ENCODE data around the gene RHPN2.

The RHPN2 gene

DNA sequence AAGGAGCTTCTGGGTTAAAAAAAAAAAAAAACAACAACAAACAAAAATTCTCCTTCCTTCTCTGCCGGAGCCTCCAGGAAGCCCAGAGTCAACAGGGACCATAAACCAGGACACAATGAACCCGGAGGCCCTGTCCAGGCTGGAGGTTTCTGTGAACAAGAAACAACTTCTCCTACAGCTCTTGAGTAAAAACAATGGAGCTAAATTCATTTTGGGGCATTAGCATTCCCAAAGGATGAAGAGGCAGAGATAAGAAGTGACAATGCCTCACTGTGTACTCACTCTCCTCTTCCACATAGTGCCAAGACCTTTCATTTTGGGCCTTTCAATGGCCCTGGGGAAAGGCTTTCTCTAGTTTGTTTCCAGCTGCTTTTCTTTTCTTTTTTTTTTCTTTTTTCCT lies 9.0 kb downstream of the RHPN2 start:
- Histone ChIP-seq H3K27me3 (peaks cover 0 to 6% of the 10 kb centered on the region in 2 donors), H3K4me3 (no peak overlapping the region), H3K36me3 (no peaks in the 10 kb centered on the region), H3K27ac (no peak overlapping the region), H3K4me1 (no peaks in the 10 kb centered on the region), H3K9me3 (no peaks in the 10 kb centered on the region)
- intact Hi-C loops (cut with DNase I; ENCODE audit: low total_unique reads), result no loop called here
- DNase-seq, result no peak
- TF ChIP-seq, protein P1, sequence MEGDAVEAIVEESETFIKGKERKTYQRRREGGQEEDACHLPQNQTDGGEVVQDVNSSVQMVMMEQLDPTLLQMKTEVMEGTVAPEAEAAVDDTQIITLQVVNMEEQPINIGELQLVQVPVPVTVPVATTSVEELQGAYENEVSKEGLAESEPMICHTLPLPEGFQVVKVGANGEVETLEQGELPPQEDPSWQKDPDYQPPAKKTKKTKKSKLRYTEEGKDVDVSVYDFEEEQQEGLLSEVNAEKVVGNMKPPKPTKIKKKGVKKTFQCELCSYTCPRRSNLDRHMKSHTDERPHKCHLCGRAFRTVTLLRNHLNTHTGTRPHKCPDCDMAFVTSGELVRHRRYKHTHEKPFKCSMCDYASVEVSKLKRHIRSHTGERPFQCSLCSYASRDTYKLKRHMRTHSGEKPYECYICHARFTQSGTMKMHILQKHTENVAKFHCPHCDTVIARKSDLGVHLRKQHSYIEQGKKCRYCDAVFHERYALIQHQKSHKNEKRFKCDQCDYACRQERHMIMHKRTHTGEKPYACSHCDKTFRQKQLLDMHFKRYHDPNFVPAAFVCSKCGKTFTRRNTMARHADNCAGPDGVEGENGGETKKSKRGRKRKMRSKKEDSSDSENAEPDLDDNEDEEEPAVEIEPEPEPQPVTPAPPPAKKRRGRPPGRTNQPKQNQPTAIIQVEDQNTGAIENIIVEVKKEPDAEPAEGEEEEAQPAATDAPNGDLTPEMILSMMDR (IDR thresholded peaks at IDR 0.05), result no peak

DNA sequence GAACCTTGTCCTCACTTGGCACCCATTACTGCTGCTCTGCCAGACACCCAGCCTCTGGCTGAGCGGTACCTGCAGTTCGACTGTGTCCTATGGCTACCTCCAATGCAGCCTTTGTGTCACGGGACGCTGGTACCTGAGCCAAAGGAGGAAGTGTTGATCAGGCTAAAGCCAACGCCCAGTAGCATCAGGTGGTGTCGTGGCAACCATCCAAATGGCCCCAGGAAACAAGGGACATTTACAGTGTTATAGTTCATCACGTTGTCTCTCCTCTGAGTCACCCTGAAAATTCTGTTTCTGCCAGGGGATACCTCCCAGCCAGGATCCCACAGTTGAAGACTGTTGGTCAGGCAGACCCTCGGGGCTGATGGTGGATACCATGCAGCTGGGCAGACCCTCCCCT lies 10.1 kb downstream of the RHPN2 start:
- Histone ChIP-seq H3K36me3 (no peaks in the 10 kb centered on the region), H3K27me3 (no peaks in the 10 kb centered on the region), H3K9me3 (no peaks in the 10 kb centered on the region), H3K4me3 (no peak overlapping the region), H3K4me1 (no peaks in the 10 kb centered on the region), H3K27ac (no peak overlapping the region)
- TF ChIP-seq, protein P1 (IDR thresholded peaks at IDR 0.05), result no peak
- intact Hi-C loops (cut with DNase I; ENCODE audit: low total_unique reads), result no loop called here
- DNase-seq, result no peak

DNA sequence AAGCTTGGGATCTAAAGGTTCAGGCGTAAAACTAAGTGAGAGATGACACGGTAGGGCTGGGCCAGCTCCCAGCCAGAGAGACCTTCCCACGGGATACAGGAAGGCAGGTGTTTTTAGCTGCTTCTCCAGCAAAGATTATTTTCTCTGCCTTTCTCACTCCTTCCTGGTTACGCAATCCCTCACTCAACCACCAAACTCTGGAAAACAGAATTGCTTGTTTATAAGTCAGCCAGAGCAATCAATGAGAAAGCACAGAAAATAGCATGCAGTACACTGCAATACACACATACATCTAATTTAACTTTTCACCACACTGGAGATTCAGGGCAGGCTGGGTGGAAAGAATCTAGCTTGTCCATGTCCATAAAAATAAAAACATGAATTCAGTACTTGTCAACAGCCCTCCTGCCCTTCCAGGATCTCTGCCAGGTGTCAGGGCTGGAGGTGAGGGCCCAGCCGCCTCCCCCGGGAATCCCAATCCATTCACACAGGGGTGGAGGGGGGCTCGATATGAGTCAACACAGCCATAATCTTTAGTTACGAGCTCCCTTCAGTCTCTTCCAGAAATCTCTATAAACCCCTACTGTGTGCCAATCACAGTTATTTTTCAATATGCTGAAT lies 12.2 kb downstream of the RHPN2 start:
- Histone ChIP-seq H3K4me3 (no peak overlapping the region), H3K27ac (no peak overlapping the region), H3K4me1 (no peaks in the 10 kb centered on the region), H3K27me3 (no peaks in the 10 kb centered on the region), H3K9me3 (no peaks in the 10 kb centered on the region), H3K36me3 (no peaks in the 10 kb centered on the region)
- no peak for DNase-seq
- TF ChIP-seq, protein P1 (IDR thresholded peaks at IDR 0.05), result no peak
- intact Hi-C loops (cut with DNase I; ENCODE audit: low total_unique reads), result no loop called here

DNA sequence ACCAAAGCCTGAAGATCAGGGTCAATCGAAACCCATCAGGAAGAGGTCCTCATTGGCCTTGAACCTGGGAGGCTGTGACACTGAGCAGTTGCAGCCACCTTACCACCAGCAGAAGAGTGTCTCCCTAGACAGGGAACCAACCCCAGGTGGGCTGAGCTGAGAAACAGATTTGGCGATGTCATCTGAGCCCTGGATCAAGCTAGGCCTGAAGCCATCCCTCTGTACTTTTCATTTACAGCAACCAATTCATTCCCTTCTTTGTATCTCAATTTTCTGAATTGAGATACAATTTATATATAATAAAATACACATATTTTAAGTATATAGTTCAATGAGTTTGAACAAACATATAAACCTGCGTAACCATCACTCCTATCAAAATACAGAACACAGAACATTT lies 14.6 kb downstream of the RHPN2 start:
- Histone ChIP-seq H3K4me3 (no peak overlapping the region), H3K4me1 (no peaks in the 10 kb centered on the region), H3K27me3 (no peaks in the 10 kb centered on the region), H3K9me3 (no peaks in the 10 kb centered on the region), H3K27ac (no peak overlapping the region), H3K36me3 (no peaks in the 10 kb centered on the region)
- no peak for DNase-seq
- intact Hi-C loops (cut with DNase I; ENCODE audit: low total_unique reads), result no loop called here
- TF ChIP-seq, protein P1 (IDR thresholded peaks at IDR 0.05), result no peak

- no peak for DNase-seq
- H3K27me3 ChIP-seq, result no peaks in the 10 kb centered on the region
- intact Hi-C loops (cut with DNase I; ENCODE audit: low total_unique reads), result no loop called here
- no peak overlapping the region for H3K27ac ChIP-seq
- H3K4me1 ChIP-seq, result no peaks in the 10 kb centered on the region
- no peaks in the 10 kb centered on the region for H3K36me3 ChIP-seq
- no peaks in the 10 kb centered on the region for H3K9me3 ChIP-seq
- TF ChIP-seq, protein P1 (IDR thresholded peaks at IDR 0.05), result no peak
- no peak overlapping the region for H3K4me3 ChIP-seq
Observed at GRCh38 chr19:33048806-33049676, 15.6 kb downstream of the RHPN2 start.

Measured in tibial artery (tissue), 4 donors.